Astrocyte (in vitro differentiated cells and primary cell): Measurements from ENCODE around the gene ADCY2.

Experiments used
- CTCF ChIP-seq: IDR thresholded peaks from 2 replicates; pipeline ENCODE4 v1.5.1; 2011; ENCODE audit warnings: low read depth, mild to moderate bottlenecking, inconsistent platforms, low read length, moderate library complexity; ENCODE audit not compliant: insufficient read depth
- EZH2 ChIP-seq: IDR thresholded peaks from 2 replicates; pipeline ENCODE4 v1.6.1; 2012; ENCODE audit warnings: mild to moderate bottlenecking, low read length, inconsistent platforms; ENCODE audit not compliant: insufficient read depth

DNA sequence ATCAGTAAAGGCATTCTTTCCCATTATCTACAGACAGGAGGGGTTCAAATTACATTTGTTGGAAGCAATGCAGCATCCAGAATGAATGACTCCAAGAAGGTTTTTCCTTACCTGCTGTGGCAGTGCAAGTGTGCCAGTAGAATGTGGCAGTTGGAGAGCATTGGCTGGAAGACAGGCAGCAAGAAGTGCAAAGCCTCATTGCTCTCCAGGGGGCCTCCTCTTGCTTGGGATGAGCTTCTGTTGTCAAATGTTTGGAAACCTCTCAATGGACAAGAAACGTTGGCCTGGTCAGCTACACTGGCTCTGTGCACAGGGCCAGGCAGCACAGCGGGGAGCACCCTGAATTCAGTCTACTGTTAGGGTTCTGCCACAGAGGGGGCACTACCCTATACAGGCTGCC is 226.6 kb downstream of the ADCY2 start:
- no peak for TF ChIP-seq EZH2
- no peak for TF ChIP-seq CTCF
